HT1080 (cell line): Measurements from ENCODE around the gene SORCS2. TPM values are rescaled to one million over a fixed set of nuclear protein-coding genes. Genes with fewer than 3 reads are reported as not detected.

Experiments used
- DNase-seq: peaks from one replicate; pipeline ENCODE4 v3.0.0-alpha.2; 2015; ENCODE audit warnings: low read depth
- total RNA-seq: library from RNA; depleted of rRNA; stranded (reverse); fragments of >200 nt; shearing (Covaris generic); gene quantifications from 2 replicates; pipeline ENCODE4 v1.2.3, GENCODE V29; 2014

Gene SORCS2
- total RNA-seq, 1 experiment from 2014 or later: 5.4 TPM

GRCh38 chr4:7262134-7262533 is 69.8 kb downstream of the SORCS2 start:
- no peak for DNase-seq

- no peak for DNase-seq
These were observed 70.8 kb downstream of the SORCS2 start for GRCh38 chr4:7263166-7263565.

GRCh38 chr4:7264694-7265093 is 72.4 kb downstream of the SORCS2 start:
- DNase-seq: no peak

GRCh38 chr4:7266525-7267292 is 74.4 kb downstream of the SORCS2 start:
- peak; percentile 97 for DNase-seq

GRCh38 chr4:7267829-7268228 is 75.5 kb downstream of the SORCS2 start:
- DNase-seq: no peak

- DNase-seq: no peak
These were observed 76.6 kb downstream of the SORCS2 start for GRCh38 chr4:7268941-7269340.

GRCh38 chr4:7270121-7270520 is 77.8 kb downstream of the SORCS2 start:
- DNase-seq: no peak

GRCh38 chr4:7272404-7272803 is 80.1 kb downstream of the SORCS2 start:
- DNase-seq: no peak

- DNase-seq: no peak
These were observed 81.5 kb downstream of the SORCS2 start for GRCh38 chr4:7273738-7274297.

- peak; percentile 26 for DNase-seq
These were observed 82.7 kb downstream of the SORCS2 start for GRCh38 chr4:7275067-7275466.

- no peak for DNase-seq
These were observed 83.3 kb downstream of the SORCS2 start for GRCh38 chr4:7275490-7276154.

GRCh38 chr4:7276515-7276914 is 84.2 kb downstream of the SORCS2 start:
- peak; percentile 38 for DNase-seq

- no peak for DNase-seq
These were observed 85.9 kb downstream of the SORCS2 start for GRCh38 chr4:7278071-7278765.

GRCh38 chr4:7278981-7279380 is 86.6 kb downstream of the SORCS2 start:
- no peak for DNase-seq

GRCh38 chr4:7279902-7280301 is 87.6 kb downstream of the SORCS2 start:
- DNase-seq: no peak

GRCh38 chr4:7280926-7281690 is 88.8 kb downstream of the SORCS2 start:
- no peak for DNase-seq

GRCh38 chr4:7281691-7282665 is 89.6 kb downstream of the SORCS2 start:
- DNase-seq: no peak

- no peak for DNase-seq
These were observed 90.6 kb downstream of the SORCS2 start for GRCh38 chr4:7282786-7283440.
